ENCODE measurements around the gene HLCS.

Gene HLCS

DNA sequence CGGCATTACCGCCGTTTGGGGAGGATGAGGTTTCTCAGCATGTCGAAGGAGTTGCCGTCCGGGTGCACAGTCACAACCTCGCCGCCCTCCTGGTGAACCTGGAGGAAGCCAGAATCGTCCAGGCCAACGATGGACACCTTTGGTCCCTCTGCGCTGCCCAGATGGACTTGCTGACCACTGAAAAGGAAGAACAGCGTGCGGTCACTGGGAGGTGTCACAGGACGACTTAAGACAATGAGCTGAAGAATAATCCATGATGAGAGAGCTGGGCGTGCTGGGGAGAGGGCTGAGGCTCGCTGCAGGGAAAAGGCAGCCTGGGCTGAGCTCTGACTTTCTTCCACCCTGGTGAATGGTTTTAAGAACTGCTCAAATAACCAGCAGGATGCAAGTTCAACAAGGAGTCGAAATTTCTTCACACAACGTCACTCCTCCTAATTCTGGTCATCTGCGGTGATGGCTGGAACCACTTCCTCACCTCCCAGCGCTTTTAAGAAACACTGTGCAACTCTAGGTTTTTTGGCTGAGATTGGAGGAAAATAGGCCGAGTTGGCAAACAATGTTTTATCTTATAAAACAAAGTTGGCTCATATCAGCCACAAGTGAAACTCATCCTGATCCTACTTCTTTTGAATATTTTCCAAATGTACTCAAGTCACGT lies 212.1 kb downstream of the HLCS start:
- TF ChIP-seq CTCF (IDR thresholded peaks at IDR 0.05), result no peak

GRCh38 chr21:36753556-36753955 lies 212.9 kb downstream of the HLCS start:
- TF ChIP-seq CTCF (IDR thresholded peaks at IDR 0.05), result no peak

DNA sequence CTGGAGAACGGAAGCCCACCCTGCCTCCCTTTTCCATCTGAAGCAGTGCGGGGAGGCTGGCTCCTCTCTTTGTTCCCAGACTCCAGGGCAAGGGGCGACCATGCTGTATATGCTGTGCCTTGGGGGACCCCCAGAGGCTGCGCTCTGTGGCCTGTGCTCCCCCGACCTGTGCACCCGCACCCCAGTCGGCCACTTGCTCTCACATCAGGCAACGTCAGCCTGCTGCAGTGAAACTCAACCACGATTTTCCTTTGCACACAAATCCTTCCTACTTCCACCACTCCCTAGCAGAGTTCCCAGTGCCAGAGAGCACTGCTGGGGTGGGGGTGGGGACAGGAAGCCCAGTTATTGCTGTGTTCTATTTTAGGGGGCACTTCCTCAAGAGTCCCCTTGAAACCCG lies 215.1 kb downstream of the HLCS start:
- TF ChIP-seq CTCF (IDR thresholded peaks at IDR 0.05), result no peak

GRCh38 chr21:36750576-36750959 lies 215.9 kb downstream of the HLCS start:
- TF ChIP-seq CTCF (IDR thresholded peaks at IDR 0.05), result no peak

DNA sequence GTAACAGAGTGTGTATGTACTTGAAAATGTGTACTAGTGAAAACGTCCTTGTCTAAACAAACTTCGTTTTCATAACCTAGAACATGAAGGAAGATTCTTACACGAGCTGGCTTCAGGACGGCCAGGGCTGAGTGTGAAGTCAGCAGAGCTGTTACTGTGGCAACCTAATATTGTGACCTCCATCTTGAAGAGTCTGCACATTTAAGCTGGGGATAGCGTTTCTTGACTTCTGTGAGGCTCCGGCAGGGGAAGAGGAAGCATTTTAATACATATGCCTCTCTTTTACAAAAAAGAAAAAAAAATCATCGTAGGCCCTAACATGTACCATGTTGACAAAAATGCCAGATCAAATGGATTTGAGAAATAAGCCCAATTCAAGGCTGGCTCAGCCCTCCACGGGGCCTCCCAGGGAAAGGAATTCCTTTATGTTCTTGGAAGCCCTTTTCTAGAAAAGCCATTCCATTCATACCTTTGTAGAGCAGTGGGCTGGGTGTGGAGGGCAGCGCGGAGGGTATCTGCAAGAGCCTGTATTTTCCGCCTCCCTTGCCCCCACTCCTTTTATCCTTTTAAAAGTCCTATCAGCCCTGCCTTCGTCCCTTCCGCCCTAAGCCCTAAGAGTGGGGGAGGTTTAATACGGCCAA lies 216.4 kb downstream of the HLCS start:
- no peak for TF ChIP-seq CTCF (IDR thresholded peaks at IDR 0.05)

- no peak for TF ChIP-seq CTCF (IDR thresholded peaks at IDR 0.05)
Observed at GRCh38 chr21:36747815-36748383, 218.6 kb downstream of the HLCS start.

DNA sequence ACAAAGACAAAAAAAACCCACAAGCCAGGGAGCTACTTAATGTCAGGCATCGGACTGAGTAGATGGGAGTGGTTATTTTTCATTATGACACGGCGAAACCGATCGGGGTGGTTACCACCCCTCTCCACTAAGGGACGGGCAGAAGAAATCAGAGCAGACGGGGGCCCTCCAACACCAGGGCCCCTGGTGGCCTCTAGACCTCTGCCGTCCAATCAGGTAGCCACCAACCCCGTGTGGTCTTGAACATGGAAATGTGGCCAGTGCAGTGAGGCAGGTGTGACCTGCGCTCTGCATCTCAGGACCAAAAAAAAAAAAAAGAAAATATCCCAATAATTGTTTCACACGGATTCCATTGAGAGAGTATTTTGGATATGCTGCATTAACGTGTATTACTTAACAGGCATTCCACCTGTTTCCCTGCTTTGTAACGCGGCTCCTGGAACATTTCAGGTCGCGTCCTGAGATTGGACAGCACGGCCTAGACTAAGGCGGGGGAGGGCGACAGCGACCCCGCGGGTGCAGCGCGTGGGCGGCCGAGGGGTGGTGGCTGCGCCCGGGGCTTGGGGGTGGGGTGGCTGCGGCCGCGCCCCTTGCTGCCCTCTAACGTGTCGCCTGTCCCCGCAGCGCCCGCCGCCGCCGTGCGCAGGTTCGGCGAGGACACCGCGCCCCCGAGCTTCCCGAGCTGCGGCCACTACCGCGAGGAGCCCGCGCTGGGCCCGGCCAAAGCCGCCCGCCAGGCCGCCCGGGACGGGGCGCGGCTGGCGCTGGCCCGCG lies 219.2 kb downstream of the HLCS start:
- no peak for TF ChIP-seq CTCF (IDR thresholded peaks at IDR 0.05)
